Measurements from ENCODE around the gene VTI1A. TPM values are rescaled to one million over a fixed set of nuclear protein-coding genes. Genes with fewer than 3 reads are reported as not detected.

The VTI1A gene
- total RNA-seq, 1 donor from 2014 or later, result 29.7 TPM

DNA sequence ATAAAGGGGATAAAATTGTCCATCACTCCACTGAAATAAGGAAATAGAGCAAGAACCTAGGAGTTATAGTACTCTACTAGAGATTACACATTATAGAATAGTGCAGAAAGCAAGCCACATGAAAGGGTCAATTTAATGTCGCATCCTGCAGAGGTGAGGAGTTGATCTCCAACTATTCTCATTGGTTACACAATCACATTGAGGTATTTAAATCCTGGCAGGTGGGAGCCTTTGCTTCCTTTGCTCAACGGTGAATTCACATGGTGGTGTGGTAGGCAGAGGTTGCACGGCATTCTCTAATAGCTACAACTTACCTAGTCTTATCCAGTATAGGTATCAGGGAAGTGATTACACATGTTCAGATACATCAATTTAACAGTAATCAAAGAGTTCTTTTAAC, 304.6 kb downstream of the VTI1A start:
- intact Hi-C loops (cut with DNase I), result no loop called here
- TF ChIP-seq, protein P1, sequence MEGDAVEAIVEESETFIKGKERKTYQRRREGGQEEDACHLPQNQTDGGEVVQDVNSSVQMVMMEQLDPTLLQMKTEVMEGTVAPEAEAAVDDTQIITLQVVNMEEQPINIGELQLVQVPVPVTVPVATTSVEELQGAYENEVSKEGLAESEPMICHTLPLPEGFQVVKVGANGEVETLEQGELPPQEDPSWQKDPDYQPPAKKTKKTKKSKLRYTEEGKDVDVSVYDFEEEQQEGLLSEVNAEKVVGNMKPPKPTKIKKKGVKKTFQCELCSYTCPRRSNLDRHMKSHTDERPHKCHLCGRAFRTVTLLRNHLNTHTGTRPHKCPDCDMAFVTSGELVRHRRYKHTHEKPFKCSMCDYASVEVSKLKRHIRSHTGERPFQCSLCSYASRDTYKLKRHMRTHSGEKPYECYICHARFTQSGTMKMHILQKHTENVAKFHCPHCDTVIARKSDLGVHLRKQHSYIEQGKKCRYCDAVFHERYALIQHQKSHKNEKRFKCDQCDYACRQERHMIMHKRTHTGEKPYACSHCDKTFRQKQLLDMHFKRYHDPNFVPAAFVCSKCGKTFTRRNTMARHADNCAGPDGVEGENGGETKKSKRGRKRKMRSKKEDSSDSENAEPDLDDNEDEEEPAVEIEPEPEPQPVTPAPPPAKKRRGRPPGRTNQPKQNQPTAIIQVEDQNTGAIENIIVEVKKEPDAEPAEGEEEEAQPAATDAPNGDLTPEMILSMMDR (IDR thresholded peaks at IDR 0.05), result no peak
- no peaks in the 10 kb centered on the region for H3K36me3 ChIP-seq
- ATAC-seq (no peak), DNase-seq (no peak)
- H3K9me3 ChIP-seq, result no peaks in the 10 kb centered on the region
- H3K27me3 ChIP-seq, result no peaks in the 10 kb centered on the region
- no peak overlapping the region for H3K4me3 ChIP-seq
- no peak overlapping the region for H3K27ac ChIP-seq
- H3K4me1 ChIP-seq, result no peaks in the 10 kb centered on the region

DNA sequence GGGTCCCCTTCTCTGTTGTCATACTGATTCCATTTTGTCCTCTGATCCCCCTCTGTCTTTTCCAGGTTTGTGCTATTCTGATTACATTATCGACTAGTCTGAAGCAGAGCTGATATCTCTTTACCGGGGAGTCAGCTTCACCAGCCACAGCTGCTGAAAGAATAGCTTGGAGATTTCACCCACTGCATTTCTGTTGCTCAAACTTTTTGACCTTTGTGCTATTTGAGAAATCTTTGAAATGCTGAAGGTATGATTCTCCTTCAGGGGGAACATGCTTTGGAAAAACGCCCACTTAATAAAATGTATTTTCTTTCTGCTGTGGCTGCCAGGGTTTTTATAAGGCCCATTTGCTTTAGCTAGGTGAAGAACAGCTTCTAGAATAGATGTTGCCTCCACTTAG, 305.3 kb downstream of the VTI1A start:
- TF ChIP-seq, protein P1 (IDR thresholded peaks at IDR 0.05), result no peak
- intact Hi-C loops (cut with DNase I), result no loop called here
- ATAC-seq, result no peak

DNA sequence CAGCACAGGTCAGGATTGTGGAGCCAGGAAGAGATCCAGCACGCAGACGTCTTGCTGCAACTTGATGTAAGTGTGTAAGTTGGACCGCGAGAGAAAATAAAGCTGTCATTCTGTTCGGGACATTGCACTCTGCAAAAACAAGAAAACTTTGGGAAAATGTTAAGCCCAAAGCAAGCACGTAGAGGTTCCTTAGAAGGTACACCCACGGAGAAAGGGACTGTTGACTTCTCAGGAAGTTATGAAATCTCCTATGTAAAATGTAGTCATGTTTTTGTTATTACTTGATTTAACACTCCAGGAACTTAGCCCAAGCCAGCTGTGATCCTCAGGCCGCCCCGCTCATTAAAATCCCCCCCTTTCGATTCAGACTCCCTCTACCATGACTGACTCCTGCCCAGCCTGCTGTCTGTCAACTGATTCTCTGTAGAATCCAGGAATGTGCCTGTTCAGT, 307.0 kb downstream of the VTI1A start:
- TF ChIP-seq, protein P1 (IDR thresholded peaks at IDR 0.05), result no peak
- H3K9me3 ChIP-seq, result no peaks in the 10 kb centered on the region
- ATAC-seq (peak; percentile 35), DNase-seq (no peak)
- intact Hi-C loops (cut with DNase I), result no loop called here
- no peak overlapping the region for H3K4me3 ChIP-seq
- H3K27ac ChIP-seq, result no peak overlapping the region
- no peaks in the 10 kb centered on the region for H3K4me1 ChIP-seq
- H3K36me3 ChIP-seq, result no peaks in the 10 kb centered on the region
- H3K27me3 ChIP-seq, result no peaks in the 10 kb centered on the region

More for the DNA sequence above, 305.3 kb downstream of the VTI1A start:
- H3K9me3 ChIP-seq, result no peaks in the 10 kb centered on the region
- H3K36me3 ChIP-seq, result no peaks in the 10 kb centered on the region
- no peak overlapping the region for H3K4me3 ChIP-seq
- H3K27me3 ChIP-seq, result no peaks in the 10 kb centered on the region
- no peak for DNase-seq
- no peaks in the 10 kb centered on the region for H3K4me1 ChIP-seq
- H3K27ac ChIP-seq, result no peak overlapping the region

DNA sequence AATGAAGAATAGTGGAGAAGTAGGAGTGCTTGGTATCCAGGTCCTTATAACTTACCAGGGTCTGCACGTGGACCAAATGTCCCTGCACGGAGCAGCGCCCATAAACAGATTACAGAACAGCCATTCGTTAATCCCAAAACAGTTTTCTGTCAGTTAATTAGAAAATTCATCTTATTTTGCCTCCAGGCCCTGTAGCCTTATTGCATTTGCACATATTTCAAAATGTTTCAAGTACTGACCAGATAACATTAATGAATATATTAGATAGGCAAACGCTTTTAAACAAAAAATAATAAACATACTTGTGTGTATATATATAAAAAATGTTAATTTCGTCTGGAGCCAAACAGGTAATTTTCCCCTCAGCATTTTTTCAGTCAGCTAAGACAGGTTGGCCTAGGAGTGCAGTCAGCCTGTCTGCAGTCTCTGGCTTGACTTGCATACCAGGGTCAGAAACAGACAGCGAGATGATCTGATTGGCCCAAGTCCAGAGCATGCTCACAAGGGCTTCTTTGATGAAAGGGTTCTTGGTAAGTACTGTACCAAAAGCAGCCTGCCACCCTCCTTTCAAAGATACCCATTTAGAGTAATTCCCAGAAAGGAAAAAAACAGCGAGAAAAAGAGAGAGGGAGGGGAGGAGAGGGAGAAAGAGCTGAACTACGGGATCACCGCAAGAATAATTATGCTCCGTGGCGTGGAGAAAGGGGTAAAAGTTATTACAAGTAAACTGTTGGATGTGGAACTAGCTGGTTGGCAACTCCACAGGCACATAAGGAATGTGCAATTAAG, 308.6 kb downstream of the VTI1A start:
- DNase-seq, result no peak
- H3K36me3 ChIP-seq, result no peaks in the 10 kb centered on the region
- H3K27ac ChIP-seq, result no peak overlapping the region
- no peaks in the 10 kb centered on the region for H3K9me3 ChIP-seq
- intact Hi-C loops (cut with DNase I), result no loop called here
- H3K4me1 ChIP-seq, result no peaks in the 10 kb centered on the region
- H3K4me3 ChIP-seq, result no peak overlapping the region
- TF ChIP-seq, protein P1 (IDR thresholded peaks at IDR 0.05), result no peak
- ATAC-seq, result no peak
- no peaks in the 10 kb centered on the region for H3K27me3 ChIP-seq

DNA sequence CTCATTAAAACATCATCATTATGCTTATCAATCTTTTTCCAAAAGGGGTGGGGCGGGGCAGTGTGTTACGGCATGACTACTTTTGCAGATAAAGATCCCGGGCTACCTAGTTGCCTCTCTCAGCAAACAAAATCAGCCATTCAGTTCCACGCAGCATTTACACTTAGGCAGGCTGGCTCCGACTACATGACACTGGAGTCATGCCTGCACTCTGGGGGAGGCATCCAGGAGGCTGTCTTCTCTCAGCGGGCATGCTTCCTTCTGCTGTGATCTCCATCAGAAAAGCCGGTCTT, 309.2 kb downstream of the VTI1A start:
- H3K4me3 ChIP-seq, result no peak overlapping the region
- TF ChIP-seq, protein P1 (IDR thresholded peaks at IDR 0.05), result no peak
- no peaks in the 10 kb centered on the region for H3K36me3 ChIP-seq

More for the DNA sequence above, 309.2 kb downstream of the VTI1A start:
- ATAC-seq (no peak), DNase-seq (no peak)
- Histone ChIP-seq H3K9me3 (no peaks in the 10 kb centered on the region), H3K27me3 (no peaks in the 10 kb centered on the region), H3K4me1 (no peaks in the 10 kb centered on the region), H3K27ac (no peak overlapping the region)
- intact Hi-C loops (cut with DNase I), result no loop called here

Data from upper lobe of right lung (tissue), 1 donor.